ENCODE results near the gene ARMC2.

The ARMC2 gene

DNA sequence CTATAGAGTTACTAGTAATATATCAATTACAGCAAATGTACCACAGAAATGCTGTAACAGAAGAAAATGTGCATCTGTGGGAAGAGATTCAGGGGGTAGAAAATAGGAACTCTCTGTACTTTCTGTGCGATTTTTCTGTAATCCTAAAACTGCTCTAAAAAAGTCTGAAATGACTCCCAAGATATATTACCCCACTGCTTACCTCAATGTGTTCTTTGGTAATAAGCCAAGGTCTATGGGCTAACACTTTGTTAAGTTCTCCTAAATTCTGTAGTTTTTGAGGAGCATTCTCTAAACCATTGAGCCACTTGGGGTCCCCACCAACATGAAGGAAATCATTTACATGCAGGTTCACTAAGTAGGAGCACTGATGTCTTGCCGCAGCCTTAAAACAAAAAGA lies 152.1 kb downstream of the ARMC2 start:
- TF ChIP-seq, protein P1, sequence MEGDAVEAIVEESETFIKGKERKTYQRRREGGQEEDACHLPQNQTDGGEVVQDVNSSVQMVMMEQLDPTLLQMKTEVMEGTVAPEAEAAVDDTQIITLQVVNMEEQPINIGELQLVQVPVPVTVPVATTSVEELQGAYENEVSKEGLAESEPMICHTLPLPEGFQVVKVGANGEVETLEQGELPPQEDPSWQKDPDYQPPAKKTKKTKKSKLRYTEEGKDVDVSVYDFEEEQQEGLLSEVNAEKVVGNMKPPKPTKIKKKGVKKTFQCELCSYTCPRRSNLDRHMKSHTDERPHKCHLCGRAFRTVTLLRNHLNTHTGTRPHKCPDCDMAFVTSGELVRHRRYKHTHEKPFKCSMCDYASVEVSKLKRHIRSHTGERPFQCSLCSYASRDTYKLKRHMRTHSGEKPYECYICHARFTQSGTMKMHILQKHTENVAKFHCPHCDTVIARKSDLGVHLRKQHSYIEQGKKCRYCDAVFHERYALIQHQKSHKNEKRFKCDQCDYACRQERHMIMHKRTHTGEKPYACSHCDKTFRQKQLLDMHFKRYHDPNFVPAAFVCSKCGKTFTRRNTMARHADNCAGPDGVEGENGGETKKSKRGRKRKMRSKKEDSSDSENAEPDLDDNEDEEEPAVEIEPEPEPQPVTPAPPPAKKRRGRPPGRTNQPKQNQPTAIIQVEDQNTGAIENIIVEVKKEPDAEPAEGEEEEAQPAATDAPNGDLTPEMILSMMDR (IDR thresholded peaks at IDR 0.05; ENCODE audit: low read depth, low read length, missing control alignments), result no peak
- DNase-seq (ENCODE audit: low read depth), result no peak
- in situ Hi-C loops (cut with HindIII; ENCODE audit: low sequenced_read_pairs), result no loop called here
- no peak overlapping the region for H3K4me3 ChIP-seq (ENCODE audit: low read depth, low read length)

DNA sequence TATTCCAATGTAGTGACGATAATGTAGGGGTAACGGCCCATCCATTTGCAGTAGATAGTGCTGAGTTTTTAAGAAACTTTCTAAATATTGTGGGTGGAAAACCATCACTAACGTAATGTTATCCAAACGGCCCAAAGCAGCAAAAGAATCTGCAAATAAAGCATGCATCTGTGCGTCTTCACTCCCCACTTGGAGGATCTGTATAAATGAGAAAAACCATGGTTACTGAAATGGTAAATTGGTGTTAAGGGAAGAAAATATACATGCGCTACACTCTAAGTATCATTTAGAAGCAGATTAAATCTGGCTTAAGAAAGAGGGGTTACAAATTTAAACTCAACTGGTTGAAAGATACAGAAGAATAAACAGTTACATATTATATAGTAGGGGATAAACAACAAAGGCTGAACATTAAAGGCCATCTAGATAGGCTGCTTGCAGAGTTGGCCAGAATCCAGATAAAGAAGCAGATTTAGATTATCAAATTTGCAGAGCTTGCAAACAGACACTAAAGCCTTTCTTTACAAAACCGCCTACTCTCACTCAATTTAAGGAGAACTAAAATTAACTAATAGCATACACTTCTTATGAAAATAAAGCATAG lies 153.2 kb downstream of the ARMC2 start:
- in situ Hi-C loops (cut with HindIII; ENCODE audit: low sequenced_read_pairs), result no loop called here
- TF ChIP-seq, protein P1 (IDR thresholded peaks at IDR 0.05; ENCODE audit: low read depth, low read length, missing control alignments), result no peak
- H3K4me3 ChIP-seq (ENCODE audit: low read depth, low read length), result no peak overlapping the region
- no peak for DNase-seq (ENCODE audit: low read depth)

DNA sequence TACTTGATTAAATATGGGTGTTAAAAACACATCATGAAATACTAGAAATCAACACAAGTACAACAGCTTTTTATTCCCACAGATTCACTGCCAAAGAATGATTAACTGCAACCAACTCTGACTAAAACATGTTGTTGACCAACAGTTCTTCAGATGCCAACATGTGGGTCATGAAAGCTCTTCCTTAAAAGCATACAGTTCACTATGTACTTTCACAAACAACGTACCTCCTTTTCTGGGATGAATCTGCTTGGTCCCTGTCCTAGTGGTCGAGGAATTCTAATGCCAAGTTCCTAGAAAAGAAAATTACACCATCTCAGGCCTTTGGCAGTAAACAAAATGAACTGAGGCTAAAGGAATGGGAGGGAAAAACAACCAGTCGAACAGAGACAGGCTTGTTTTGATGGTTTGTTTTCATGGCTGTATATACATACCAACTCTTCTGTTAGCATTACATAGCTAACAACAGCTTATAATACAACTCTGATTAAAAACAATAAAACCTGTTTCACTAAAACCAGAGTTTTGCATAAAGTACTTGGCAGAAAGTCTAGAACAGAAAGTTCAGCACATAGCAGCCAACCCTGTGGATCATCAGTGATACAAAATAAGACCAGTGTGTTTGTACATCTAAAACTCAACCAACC lies 154.0 kb downstream of the ARMC2 start:
- in situ Hi-C loops (cut with HindIII; ENCODE audit: low sequenced_read_pairs), result no loop called here
- no peak for DNase-seq (ENCODE audit: low read depth)
- TF ChIP-seq, protein P1 (IDR thresholded peaks at IDR 0.05; ENCODE audit: low read depth, low read length, missing control alignments), result no peak
- H3K4me3 ChIP-seq (ENCODE audit: low read depth, low read length), result no peak overlapping the region

DNA sequence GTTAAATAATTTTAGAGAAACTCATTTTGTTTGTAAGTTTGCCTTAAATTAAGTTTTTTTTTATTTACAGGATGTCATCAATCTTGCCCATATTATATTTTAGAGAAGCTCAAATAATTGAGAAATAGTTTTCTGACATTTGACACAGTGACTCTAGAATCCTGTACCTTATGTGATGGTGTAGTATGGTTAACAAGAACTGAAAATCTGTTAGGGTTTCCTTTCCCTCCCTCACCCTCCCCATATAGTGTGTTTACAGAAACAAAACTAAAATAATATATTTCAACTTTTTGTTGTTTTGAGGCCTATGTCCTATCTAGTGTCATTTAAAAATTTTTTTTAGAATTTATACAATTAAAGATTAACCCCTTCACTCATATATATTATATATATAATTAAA lies 154.7 kb downstream of the ARMC2 start:
- in situ Hi-C loops (cut with HindIII; ENCODE audit: low sequenced_read_pairs), result no loop called here
- TF ChIP-seq, protein P1 (IDR thresholded peaks at IDR 0.05; ENCODE audit: low read depth, low read length, missing control alignments), result no peak
- no peak for DNase-seq (ENCODE audit: low read depth)
- no peak overlapping the region for H3K4me3 ChIP-seq (ENCODE audit: low read depth, low read length)

DNA sequence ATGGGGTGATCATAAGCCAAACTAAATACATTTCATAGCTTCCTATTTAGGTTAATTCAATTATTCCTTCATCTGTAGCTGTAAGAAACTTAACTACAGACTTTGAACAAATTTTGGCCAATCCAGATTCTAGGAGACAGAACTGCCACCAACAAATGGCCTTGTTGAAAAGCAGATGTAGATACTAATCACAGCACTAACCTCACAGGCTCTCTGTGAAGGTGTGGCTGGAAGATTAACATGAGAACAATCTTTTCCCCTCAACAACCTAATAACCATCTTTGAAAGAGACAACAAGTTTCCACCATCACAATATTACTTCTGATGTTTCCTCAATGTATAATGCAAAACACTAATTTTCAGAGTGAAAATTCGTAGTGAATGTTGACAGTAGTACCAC lies 158.6 kb downstream of the ARMC2 start:
- no peak for DNase-seq (ENCODE audit: low read depth)
- TF ChIP-seq, protein P1 (IDR thresholded peaks at IDR 0.05; ENCODE audit: low read depth, low read length, missing control alignments), result no peak
- no peak overlapping the region for H3K4me3 ChIP-seq (ENCODE audit: low read depth, low read length)
- in situ Hi-C loops (cut with HindIII; ENCODE audit: low sequenced_read_pairs), result no loop called here

DNA sequence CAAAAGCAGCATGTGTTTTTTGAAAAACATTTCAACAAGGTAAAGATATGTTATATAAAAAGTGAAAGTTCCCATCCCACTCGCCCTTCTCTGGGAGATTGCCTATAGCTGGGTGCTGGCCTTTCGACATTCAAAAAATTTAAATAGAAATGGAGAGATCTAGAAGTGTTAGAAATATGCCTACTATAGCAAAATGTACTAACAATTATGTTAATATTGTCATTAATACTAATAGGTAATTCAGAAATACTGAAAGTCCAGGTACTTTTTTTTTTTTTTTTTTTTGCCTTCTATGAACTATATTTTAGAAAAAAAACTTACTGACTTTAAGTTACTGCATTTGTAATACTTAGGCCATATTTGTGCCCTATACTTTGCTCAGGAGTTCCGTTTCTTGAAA lies 159.3 kb downstream of the ARMC2 start:
- no peak for DNase-seq (ENCODE audit: low read depth)
- H3K4me3 ChIP-seq (ENCODE audit: low read depth, low read length), result peak overlapping the region; percentile 90
- in situ Hi-C loops (cut with HindIII; ENCODE audit: low sequenced_read_pairs), result no loop called here
- TF ChIP-seq, protein P1 (IDR thresholded peaks at IDR 0.05; ENCODE audit: low read depth, low read length, missing control alignments), result no peak

Measured in astrocyte of the cerebellum (primary cell).